NCI-H2196 (cell line): ENCODE measurements around the gene GABBR2.

Experiments used
- DNase-seq: peaks from one replicate; lab custom pipeline; 2025; ENCODE audit not compliant: unreplicated experiment; lab: John Stamatoyannopoulos, UW

The GABBR2 gene

GRCh38 chr9:98639133-98639532 lies 69.6 kb downstream of the GABBR2 start:
- DNase-seq = no peak

DNA sequence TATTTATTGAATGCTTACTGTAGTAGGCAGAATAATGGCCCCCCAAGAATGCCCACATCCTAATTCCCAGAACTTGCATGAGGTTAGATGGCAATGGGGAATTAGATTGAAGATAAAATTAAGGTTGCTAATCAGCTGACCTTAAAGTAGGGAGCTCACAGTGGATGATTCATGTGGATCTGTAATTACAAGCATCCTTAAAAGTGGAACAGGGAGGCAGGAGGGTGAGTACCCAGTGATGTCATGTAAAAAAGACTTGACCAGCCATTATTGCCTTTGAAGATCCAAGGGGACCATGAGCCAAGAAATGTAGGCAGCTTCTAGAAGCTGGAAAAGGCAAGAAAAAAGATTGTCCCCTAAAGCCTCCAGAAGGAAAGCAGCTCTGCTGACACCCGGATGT lies 71.4 kb downstream of the GABBR2 start:
- DNase-seq = no peak

DNA sequence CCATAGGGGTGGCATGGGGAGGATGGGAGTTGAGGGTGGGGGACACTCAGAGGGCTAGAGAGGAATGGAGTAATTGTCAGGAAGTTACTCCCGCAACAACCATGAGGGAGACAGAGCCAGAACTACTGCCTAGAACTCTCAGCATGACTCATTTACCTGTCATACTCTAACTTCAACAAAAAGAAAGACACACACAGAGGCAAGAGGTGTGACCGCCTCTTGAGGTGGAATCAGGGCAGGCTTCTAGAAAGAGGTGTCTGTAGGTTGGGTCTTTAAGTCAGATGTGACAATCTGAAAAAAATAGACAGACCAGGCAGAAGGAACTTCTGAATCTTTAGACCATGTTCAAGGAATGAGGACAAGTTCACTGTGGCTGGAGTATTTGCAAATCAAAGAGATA lies 73.4 kb downstream of the GABBR2 start:
- DNase-seq = no peak

DNA sequence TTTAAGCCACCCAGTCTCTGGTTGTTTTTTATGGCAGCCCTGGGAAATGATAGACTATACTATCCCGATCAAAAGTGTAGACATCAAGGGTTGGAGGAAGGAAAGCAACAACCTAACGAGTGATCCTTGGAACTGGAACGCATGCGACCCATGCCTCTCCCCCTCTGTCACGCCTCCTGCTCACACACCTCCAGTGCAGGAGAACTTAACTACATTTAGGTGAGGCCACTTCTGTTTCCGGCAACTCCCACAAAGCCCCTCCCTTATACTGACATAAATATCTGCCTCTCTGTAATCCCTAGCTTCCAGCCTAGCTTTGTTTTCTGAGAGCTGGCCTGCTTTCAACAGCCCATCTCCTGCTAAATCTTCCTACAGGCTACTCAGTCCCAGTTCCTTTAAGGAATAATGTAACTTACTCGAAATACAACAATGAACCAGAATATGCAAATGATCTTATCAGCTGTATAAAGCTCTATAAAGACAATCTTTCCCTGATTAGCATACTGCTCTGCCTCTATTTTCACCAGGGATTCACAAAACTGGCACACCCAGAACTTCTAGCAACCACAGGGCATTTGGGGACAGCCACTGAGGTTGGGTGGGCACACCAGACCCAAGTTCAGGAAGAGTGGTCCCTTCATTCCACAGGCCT lies 73.9 kb downstream of the GABBR2 start:
- no peak for DNase-seq

GRCh38 chr9:98632839-98633238 lies 75.9 kb downstream of the GABBR2 start:
- no peak for DNase-seq

- no peak for DNase-seq
Measured at GRCh38 chr9:98627296-98627695, 81.4 kb downstream of the GABBR2 start.

- DNase-seq = no peak
Measured at GRCh38 chr9:98625728-98626127, 83.0 kb downstream of the GABBR2 start.

DNA sequence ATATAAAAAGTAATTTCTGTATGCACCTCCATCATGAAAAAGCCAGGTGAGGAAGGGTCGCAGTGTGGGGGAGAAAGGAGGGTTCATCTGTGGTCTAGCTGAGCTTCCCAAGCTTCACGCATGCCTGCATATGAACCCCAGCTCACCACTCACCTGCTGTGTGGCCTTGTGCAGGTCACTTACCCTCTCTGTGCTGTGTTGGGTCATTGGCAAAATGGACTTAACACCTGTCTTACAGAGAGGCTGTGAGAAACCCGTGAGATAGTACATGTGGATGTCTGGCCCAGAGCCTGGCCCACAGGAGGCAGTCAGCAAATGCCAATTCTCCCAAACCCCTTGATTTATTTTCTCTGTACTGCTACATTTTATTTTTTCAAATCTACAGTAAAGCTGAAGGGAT lies 88.9 kb downstream of the GABBR2 start:
- no peak for DNase-seq

DNA sequence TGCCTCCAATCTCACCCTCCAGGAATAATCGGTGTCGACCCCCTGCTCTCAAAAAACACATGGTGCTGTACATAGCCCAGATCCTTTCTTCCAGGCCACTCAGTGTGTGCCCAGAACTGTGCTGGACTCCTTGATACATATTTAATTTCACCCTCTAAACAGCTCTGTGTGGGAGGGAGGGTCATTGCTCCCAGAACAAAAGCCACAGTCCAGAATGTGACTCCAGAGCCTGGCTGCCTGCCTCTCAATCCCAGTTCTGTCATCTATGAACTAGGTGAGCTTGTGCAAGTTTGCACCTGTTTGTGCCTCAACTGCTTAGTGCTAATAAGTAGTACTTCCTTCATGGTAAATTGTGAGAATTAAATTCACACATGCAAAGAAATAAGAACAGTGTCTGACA lies 93.1 kb downstream of the GABBR2 start:
- DNase-seq = no peak

DNA sequence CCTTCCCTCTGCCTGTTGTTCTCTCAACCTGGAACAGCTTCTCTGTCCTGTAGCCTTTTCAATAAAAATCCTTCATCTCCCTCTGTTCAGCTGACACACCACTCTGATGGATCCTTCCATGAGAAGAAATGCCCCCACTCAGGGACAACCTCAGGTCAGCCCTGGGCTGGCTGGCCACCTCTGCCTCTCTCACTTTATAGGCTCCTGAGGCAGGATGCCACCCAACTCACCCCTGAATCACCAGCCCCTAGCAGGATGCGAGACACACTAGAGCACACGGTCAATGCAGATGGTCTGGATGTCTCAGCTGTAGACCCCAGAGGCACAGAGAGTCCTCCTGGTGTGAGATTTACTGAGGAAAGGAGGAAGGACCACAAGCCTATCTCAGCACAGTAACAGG lies 93.8 kb downstream of the GABBR2 start:
- no peak for DNase-seq

DNA sequence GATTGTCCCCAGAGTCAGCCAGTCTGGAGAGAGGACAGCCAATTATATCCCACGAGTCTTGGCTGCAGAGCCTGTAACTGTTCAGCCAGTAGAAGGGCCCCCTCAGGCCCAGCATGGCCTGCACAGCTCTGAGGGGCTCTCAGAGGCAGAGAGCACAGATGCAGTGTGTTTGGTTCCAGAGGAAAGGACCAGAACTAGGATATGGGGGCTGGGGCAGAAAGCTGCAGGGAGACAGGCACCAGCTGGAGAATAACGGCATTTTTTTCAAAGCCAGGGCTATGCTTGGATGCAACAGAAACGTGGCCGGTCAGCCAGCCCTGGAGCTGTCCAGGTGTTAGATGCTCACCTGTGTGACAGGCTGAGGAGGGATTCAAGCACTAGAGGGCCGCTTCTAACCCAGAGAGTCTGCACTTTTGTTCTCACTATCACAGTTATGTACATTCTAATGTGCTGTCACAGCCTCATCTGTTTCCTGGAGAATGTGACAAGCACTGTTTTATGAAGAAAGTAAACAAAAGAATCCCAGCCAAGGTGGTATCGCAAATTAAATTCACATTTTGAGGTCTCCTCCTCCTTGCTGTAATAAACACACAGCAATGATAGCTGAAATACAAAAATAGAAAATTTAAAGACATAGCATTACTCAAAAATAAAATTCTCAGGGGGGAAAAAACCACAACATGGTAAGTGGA lies 96.5 kb downstream of the GABBR2 start:
- DNase-seq = no peak

DNA sequence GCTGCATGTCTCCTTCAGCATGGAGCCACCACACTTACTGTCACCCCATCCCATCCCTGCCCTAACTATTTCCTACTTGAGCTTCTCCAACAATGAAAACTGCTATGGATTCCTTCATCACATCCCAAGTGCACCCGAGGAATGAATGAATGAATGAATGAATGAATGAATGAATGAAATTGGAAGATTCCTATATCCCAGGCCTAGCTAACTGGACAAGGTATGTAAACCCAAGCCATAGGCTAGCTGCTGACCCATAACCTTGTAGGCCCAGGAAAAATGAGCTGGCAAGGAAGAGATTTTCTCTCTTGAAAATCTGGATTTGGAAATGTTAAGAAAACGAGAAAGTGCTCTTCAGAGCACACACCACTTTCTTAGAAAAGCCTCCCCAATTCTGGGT lies 97.4 kb downstream of the GABBR2 start:
- no peak for DNase-seq

DNA sequence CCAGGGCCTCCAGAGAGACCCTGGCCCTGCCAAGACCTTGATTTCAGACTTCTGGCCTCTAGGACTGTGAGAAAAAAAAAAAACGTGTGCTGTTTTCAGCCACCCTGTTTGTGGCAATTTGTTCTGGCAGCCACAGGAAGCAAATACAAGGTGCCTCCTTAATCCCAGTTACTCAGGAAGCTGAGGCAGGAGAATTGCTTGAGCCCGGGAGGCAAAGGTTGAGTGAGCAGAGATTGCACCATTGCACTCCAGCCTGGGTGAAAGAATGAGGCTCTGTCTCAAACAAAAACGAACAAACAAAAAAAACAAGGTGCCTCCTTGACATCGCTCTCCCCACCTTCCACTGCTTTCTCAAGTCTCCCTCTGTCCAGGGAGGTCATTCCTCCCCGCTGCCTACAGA lies 98.0 kb downstream of the GABBR2 start:
- no peak for DNase-seq

DNA sequence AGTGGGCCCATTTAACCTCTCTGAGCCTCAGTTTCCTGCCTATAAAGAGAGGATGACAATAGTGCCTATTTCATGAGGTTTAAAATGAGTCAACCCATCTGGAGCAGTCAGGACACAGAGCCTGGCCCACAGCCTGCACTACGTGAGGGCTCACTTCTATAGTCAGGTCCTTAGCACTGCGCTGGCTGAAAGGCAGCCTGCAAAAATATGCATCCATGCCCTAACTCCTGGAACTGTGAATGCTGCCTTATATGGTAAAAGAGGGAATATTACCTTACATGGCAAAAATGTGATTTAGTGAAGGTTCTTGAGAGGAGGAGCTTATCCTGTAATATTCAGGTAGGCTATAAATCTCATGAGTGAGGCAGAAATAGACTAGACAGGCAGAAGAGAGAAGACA lies 98.5 kb downstream of the GABBR2 start:
- no peak for DNase-seq

- no peak for DNase-seq
Measured at GRCh38 chr9:98609646-98610045, 99.1 kb downstream of the GABBR2 start.

DNA sequence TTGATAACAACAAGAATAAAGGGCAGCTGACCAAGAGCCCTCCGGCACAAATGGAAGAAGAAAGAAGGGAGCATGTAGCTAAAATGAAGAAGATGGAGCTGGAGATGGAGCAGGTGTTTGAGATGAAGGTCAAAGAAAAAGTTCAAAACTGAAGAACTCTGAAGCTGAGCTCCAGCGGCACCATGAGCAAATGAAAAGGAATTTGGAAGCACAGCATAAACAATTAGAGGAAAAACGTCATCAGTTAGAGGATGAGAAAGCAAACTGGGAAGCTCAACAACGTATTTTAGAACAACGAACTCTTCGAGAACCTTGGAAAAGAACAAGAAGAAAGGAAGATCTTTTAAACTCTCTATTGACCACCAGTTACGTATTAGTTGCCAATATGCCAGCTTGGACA lies 100.9 kb downstream of the GABBR2 start:
- no peak for DNase-seq

DNA sequence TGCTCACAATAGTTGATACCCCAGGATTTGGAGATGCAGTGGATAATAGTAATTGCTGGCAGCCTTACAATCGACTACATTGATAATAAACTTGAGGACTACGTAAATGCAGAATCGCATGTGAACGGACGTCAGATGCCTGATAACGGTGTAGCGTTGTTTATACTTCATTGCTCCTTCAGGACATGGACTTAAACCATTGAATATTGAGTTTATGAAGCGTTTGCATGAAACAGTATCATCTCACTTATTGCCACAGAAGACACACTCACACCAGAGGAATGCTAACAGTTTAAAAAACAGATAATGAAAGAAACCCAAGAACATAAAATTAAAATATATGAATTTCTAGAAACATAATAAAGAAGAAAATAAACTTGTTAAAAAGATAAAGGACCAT lies 101.6 kb downstream of the GABBR2 start:
- DNase-seq = no peak

GRCh38 chr9:98606730-98607129 lies 102.0 kb downstream of the GABBR2 start:
- no peak for DNase-seq

GRCh38 chr9:98605116-98605515 lies 103.6 kb downstream of the GABBR2 start:
- DNase-seq = no peak

DNA sequence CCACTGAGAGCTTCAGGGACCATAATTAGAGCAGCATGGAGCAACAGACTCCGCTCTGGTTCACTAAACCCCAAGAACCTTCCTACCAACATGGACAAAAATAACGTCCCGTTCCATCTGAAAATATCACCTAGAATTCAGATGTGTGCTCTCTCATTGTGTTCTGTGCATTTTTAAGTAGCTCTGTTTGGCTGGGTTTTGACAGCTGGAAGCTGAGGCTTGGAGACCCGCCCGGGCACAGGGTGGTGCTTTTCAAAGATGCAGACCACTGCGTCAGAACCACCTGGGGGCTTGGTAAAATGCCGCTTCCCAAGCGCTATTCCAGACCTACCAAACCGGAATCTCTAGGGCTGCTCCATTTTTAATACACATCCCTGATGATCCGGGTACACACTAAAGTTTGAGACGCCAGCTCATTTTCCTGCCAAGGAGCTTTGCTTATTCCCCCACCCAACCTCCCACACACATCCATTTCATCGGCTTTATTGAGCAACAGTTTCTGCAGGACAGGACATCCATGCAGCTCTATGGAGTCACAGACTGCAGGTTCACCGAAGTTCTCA lies 104.8 kb downstream of the GABBR2 start:
- DNase-seq = no peak

DNA sequence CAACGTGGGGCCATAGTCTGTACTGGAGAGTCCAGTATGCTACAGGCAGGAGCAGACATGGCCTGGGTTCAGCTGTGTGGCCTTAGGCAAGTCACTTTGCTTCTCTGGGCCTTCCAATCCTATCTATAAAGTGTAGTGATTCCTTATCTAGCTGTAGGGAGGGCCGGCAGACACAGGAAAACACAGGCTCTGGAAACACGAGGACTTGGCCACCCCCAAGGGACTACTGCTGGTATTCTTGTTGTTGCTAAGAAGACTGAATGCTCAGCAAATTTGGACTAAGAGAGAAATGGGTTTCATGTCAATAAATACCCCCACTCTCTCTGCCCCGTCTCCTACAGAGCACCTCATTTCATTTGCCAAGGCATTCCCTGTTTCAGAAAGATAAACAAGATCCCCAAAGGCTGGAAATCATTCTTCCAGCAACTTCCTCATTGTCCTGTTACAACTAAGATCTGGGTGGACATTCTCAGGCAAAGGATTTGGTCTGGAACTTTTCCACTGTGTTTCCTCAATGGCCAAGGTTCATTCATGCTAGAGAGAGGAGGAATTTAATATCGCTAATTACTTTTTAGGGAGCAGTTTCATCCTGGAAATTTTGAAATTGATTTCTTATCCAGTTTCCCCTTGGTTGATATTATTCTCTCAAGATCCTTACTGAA lies 105.8 kb downstream of the GABBR2 start:
- DNase-seq = no peak

DNA sequence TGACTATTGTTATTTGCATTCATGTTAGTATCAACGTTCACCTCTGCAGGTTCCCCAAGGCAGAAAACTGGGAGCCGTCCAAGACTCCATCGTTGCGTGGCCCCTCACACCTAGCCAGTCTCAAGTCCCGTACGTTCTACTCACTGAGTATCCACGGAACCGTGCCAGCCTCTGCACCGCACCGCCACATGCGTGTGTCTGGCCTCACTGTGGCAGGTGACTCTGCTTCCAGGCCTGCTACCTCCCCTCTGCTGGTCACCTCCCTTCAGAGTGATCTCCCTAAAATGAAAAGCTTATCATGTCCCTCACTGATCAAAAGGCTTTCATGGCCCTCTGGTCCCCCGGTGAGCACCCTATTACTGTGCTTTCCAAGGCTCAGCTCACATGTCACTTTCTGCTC lies 108.1 kb downstream of the GABBR2 start:
- DNase-seq = no peak
